Panc1 (cell line): ENCODE data around the gene DUOX1. TPM values are rescaled to one million over a fixed set of nuclear protein-coding genes. Genes with fewer than 3 reads are reported as not detected.

Experiments used
- ATAC-seq: fragments of 200-7000 bp; cut with Tn5 transposase; 2 replicates; pipeline ENCODE4 v1.9.1; 2020; ENCODE audit warnings: mild to moderate bottlenecking, moderate library complexity
- BruUV-seq: library from RNA; stranded (reverse); fragments of 400-500 nt; replicated peaks from 2 replicates; lab custom pipeline; 2021; lab: Mats Ljungman, UMichigan
- CTCF ChIA-PET: fragments of 300-600 bp; sonication (Branson Sonifier 250); formaldehyde crosslinking; loops from one replicate; lab custom pipeline; 2022; ENCODE audit warnings: antibody characterized with exemption; lab: Charles Lee
- POLR2A ChIA-PET: fragments of 300-600 bp; sonication (Branson Sonifier 250); formaldehyde crosslinking; loops from one replicate; lab custom pipeline; 2022; ENCODE audit warnings: antibody characterized with exemption; lab: Charles Lee
- DNase-seq: peaks from one replicate; pipeline ENCODE4 v3.0.0-alpha.2; 2010; ENCODE audit warnings: low read depth, low spot score
- H3K27ac ChIP-seq: 2 replicates; pipeline ENCODE4 v1.5.1; 2011; ENCODE audit warnings: mild to moderate bottlenecking, low read length, inconsistent platforms
- H3K27me3 ChIP-seq: fragments of 200-500 bp; sonication (Bioruptor generic); 2 replicates; pipeline ENCODE4 v1.6.0; 2014; ENCODE audit warnings: low read length, inconsistent platforms; ENCODE audit not compliant: control insufficient read depth, insufficient read depth
- H3K36me3 ChIP-seq: fragments of 200-500 bp; sonication (Bioruptor generic); 2 replicates; pipeline ENCODE4 v1.5.1; 2014; ENCODE audit warnings: inconsistent platforms, mild to moderate bottlenecking, low read length, moderate library complexity; ENCODE audit not compliant: control insufficient read depth, insufficient read depth
- H3K4me1 ChIP-seq: 2 replicates; pipeline ENCODE4 v1.5.1; 2011; ENCODE audit warnings: inconsistent platforms, mild to moderate bottlenecking, low read length, moderate library complexity; ENCODE audit not compliant: control insufficient read depth, insufficient read depth
- H3K4me3 ChIP-seq, 2 experiments: 2 replicates each; pipeline ENCODE4 v1.5.1; 2011 to 2012; ENCODE audit warnings: low read depth in 2 of 2, low read length in 2 of 2, mild to moderate bottlenecking in 2 of 2, inconsistent platforms in 1 of 2, moderate library complexity in 1 of 2
- H3K9me3 ChIP-seq: fragments of 200-500 bp; sonication (Bioruptor generic); 2 replicates; pipeline ENCODE4 v1.5.1; 2014; ENCODE audit warnings: low read depth, mild to moderate bottlenecking, inconsistent platforms, low read length, moderate library complexity; ENCODE audit not compliant: control insufficient read depth, insufficient read depth
- CTCF ChIP-seq: fragments of 450-650 bp; IDR thresholded peaks from 2 replicates; pipeline ENCODE4 v1.5.1; 2017; ENCODE audit warnings: mild to moderate bottlenecking
- POLR2AphosphoS5 ChIP-seq: IDR thresholded peaks from 2 replicates; pipeline ENCODE4 v1.6.1; 2012; ENCODE audit warnings: mild to moderate bottlenecking, low read depth, low read length, moderate library complexity
- SIN3A ChIP-seq: IDR thresholded peaks from 2 replicates; pipeline ENCODE4 v1.6.1; 2012; ENCODE audit warnings: low read depth, mild to moderate bottlenecking, low read length, moderate library complexity, borderline replicate concordance; ENCODE audit not compliant: insufficient read depth
- TCF7L2 ChIP-seq: IDR thresholded peaks from 2 replicates; pipeline ENCODE4 v1.6.1; 2011; ENCODE audit warnings: mild to moderate bottlenecking, low read depth, low read length, inconsistent platforms
- in situ Hi-C: cut with HindIII; loops from 2 replicates; pipeline ENCODE4 v1.10.0; 2016; ENCODE audit warnings: low sequenced_read_pairs, low pct_unique_long_range_greater_than_20kb
- intact Hi-C: fragments of 100-400 bp; cut with micrococcal nuclease; formaldehyde crosslinking; loops from one replicate; pipeline ENCODE4 v1.10.0; 2022; ENCODE audit not compliant: unreplicated experiment
- total RNA-seq: library from RNA; stranded (reverse); gene quantifications from one replicate; pipeline ENCODE4 v1.2.1, GENCODE V29; 2021; ENCODE audit not compliant: unreplicated experiment
- TF ChIP-seq, protein P1 (sequence below), 2 experiments: IDR thresholded peaks; 2 replicates each; pipeline ENCODE4 v1.6.1; 2011 to 2012; ENCODE audit warnings: low read depth in 2 of 2, control low read depth in 1 of 2, low read length in 1 of 2, mild to moderate bottlenecking in 1 of 2, moderate library complexity in 1 of 2; ENCODE audit not compliant: insufficient read depth in 1 of 2

DUOX1 gene
- total RNA-seq, 1 experiment from 2014 or later: 0.31 TPM

DNA sequence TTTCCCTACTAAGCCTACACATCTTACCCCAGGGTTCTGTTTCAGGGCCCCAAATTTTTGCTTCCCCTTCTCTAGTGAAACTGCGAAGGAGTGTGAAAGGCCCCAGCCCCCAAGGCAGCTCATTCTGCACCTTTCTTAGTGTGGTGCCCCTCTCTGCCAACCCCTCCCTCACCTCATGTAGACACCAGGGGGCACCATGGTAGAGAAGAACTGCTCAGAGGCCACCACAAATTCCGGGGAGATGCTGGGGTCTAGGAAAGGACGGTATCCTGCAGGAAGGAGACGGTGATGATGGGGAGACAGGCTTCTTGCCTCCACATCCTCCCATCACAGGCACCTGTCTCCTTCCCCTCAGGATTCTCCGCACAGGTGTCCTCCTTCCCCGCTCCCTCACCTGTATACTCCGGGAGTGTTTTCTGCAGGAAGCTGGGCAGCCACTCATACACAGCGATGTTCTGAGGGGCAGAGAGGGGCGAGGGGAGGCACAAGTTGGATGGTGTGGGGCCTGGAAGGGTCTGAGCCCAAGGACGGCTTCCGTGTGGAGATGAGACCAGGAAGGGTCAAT is 19.5 kb upstream of the DUOX1 start:
- H3K27ac ChIP-seq: no peak overlapping the region
- POLR2A ChIA-PET: no interaction called here
- intact Hi-C loops (no loop called here), in situ Hi-C loops (no loop called here)
- DNase-seq (no peak), ATAC-seq (no peak)
- H3K9me3 ChIP-seq: no peaks in the 10 kb centered on the region
- no TSS peak for BruUV-seq
- TF ChIP-seq POLR2AphosphoS5 (no peak), SIN3A (no peak), CTCF (no peak; the same call in 1 of the 2 replicates), TCF7L2 (no peak)
- TF ChIP-seq, protein P1, sequence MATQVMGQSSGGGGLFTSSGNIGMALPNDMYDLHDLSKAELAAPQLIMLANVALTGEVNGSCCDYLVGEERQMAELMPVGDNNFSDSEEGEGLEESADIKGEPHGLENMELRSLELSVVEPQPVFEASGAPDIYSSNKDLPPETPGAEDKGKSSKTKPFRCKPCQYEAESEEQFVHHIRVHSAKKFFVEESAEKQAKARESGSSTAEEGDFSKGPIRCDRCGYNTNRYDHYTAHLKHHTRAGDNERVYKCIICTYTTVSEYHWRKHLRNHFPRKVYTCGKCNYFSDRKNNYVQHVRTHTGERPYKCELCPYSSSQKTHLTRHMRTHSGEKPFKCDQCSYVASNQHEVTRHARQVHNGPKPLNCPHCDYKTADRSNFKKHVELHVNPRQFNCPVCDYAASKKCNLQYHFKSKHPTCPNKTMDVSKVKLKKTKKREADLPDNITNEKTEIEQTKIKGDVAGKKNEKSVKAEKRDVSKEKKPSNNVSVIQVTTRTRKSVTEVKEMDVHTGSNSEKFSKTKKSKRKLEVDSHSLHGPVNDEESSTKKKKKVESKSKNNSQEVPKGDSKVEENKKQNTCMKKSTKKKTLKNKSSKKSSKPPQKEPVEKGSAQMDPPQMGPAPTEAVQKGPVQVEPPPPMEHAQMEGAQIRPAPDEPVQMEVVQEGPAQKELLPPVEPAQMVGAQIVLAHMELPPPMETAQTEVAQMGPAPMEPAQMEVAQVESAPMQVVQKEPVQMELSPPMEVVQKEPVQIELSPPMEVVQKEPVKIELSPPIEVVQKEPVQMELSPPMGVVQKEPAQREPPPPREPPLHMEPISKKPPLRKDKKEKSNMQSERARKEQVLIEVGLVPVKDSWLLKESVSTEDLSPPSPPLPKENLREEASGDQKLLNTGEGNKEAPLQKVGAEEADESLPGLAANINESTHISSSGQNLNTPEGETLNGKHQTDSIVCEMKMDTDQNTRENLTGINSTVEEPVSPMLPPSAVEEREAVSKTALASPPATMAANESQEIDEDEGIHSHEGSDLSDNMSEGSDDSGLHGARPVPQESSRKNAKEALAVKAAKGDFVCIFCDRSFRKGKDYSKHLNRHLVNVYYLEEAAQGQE (IDR thresholded peaks at IDR 0.05; ENCODE audit: insufficient read depth in 1 of 2, low read depth in 2 of 2, low read length in 1 of 2): no peak
- peaks cover 14% of the 10 kb centered on the region for H3K4me1 ChIP-seq
- no peaks in the 10 kb centered on the region for H3K36me3 ChIP-seq
- CTCF ChIA-PET: interaction anchor here (1.1 kb wide), 1 partner anchor 28 kb away, joined by 4 read pairs; no protein-coding TSS in a partner anchor
- peaks cover 21% of the 10 kb centered on the region for H3K27me3 ChIP-seq
- no peak overlapping the region for H3K4me3 ChIP-seq

DNA sequence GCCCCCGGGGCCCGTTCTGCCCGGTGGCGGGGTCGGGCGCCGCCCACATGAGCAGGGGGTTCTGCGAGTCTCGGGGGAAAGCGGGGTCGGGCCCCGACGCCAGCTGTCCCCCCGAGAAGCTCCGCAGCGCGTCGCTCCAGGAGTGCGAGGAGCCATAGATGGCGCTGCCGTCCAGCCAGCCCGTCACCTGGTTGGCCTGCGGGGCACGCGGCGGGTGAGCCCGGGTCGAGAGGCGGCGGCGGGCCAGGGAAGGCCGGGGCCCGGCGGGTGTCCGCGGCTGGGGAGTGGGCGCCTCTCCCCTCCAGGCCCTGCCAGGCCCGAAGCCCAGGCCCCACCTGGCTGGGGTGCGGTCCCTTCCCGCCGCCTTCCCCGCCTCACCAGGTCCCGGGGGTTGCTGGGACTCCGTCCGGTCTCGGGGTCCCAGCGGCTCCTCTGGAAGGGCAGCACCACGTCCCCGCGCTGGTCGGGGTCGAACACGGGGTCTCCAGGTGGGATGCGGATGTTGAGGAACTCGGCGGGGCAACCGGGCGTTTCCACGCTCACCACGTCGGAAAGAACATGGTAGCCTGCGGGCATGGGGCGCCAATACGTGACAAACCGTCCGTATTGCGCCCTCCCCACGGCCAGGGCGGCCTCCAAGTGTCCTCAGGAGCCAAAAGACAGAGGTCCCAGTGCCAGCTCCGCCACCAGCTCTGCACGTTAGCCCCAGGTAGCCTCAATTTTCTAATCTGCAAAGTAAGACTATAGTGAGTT is 18.2 kb upstream of the DUOX1 start:
- ChIA-PET POLR2A (no interaction called here), CTCF (no interaction called here)
- H3K36me3 ChIP-seq: no peaks in the 10 kb centered on the region
- ATAC-seq (no peak), DNase-seq (no peak)
- TF ChIP-seq SIN3A: no peak
- no peak for TF ChIP-seq POLR2AphosphoS5
- no peak; the same call in 1 of the 2 replicates for TF ChIP-seq CTCF
- TF ChIP-seq TCF7L2: no peak
- TF ChIP-seq, protein P1 (IDR thresholded peaks at IDR 0.05; ENCODE audit: insufficient read depth in 1 of 2, low read depth in 2 of 2, low read length in 1 of 2): no peak
- in situ Hi-C loops: no loop called here
- peaks cover 14% of the 10 kb centered on the region for H3K4me1 ChIP-seq
- no peak overlapping the region for H3K27ac ChIP-seq
- H3K27me3 ChIP-seq: peaks cover 23% of the 10 kb centered on the region
- BruUV-seq: no TSS peak
- no peaks in the 10 kb centered on the region for H3K9me3 ChIP-seq
- H3K4me3 ChIP-seq: no peak overlapping the region
- intact Hi-C loops: no loop called here
